Measurements from ENCODE around the gene KLHL17.
"Not testable (repeated sequence)": the region's sequence is repeated elsewhere in the genome, so short reads cannot be mapped to it uniquely, and the experiment has no call there.

Gene KLHL17

DNA sequence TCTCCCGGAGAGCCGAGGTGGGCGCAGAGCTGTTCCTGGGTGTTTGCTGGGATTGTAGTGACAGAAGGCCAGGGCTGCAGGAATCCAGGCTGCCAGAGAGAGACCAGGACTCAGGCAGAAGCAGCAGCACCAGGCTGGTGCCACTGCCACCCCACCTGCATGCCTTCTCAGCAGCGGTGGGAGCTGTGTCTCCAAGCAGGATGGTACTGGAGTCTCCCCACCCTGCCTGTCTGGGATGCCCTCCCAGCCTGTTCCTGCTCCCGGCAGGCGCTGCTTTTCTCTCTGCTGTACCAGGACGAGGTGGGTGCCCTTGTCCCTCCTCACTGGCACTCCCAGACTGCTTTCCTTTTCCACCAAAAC lies 44.0 kb downstream of the KLHL17 start:
- DNase-seq = no peak

DNA sequence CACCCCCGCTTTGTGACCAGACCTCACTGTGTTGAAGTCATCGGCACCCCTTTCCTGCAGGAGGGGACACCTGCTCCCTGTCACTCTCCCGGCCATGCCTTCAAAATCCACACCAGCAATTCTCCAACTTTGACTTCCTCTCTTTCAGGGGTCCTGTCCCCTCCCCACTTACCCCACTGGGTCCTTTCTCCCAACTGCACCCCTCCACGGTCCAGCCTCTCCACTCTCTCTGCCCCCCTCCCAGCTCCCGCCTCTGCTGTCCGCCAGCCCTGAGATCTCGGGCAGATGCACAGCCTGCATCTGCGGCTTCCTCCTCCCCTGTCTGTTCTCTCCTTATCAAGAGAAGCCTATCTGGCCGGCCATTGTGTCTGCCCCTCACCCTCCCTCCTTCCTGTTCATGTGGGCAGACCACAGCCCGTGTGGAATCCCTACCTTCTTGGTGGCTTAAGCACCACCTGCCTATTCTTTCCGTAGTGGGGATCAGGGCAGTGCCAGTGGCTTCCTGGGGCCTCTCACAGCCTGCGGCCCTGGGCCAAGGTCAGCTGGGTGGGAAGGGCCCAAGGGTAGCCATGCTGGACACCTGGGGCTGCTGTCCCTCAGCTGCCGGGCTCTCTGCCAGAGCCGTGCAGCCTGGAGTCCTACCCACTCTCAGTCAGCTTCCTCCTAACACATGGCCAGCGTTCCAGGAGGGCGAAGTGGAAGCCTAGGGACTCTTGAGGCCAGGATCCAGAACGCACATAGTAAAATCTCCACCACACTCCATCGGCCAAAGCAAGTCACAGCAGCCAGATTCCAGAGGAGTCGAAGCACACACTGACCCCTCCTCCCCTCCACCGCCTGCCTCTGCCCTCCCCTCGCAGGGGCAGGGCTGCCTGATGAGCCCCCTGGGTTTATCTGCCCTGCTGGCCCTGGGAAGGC lies 44.7 kb downstream of the KLHL17 start:
- DNase-seq = no peak

DNA sequence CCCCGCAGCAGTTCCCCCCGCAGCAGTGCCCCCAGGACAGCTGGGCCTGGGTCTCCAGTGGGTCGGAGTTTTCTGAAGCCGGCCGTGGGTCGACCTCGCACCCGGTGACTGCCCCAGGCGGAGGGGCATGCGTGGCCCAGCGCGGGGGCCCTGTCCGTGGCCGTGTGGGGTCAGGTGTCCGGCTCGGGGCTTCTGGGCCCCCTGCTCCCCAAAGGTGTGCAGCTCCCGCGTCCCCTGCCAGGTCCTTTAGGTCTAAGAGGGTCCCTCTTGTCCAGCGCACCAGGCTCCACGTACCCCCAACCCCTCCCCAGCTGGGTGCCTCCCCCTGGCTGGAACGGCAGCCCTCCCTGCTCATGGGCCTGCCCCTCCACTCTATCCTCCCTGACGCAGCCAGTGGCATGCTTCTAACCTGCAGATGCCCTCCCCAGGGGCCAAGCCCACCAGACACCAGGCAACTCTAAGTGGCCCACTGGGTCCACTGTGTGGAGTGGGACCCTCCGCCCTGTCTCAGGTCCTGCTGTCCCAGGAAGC lies 45.5 kb downstream of the KLHL17 start:
- DNase-seq = no peak

DNA sequence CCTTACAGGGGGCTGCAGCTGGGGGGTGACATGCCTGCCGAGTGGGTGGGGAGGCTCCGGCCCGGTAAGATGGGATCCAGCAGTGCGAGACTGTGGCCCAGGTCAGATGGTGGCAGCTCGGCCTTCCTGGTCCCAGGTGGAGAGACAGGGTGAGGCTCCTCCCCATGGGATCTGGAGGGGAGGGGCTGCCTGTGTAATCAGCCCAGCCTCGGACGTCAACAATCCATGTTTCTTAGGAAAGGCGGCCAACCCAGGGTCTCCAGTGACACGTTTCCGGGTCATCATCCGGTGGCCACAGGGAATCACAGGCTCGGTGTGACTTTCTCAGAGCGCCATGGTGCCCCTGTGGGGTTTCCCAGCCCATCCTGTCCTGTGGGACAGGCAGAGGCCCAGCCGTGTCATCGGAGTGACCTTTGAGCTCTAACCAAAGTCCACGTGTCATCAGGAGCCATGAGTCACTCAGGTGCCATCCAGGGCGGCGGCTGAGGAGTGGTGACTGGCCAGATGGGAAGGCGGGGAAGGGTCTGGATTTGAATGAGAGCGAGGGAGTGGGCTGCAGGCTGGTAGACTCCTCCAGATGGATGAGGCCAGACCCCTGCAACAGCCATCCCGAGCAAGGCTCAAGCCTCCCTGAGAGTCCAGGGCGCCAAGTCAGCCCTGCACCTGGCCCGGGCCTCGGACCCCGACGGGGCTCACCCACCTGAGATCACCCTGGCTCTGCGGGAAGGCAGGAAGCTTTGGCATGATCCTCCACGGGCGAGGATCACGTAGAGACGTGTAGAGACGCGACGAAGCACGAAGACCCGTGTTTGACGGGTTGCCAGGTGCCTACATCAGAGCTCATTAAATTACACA lies 46.1 kb downstream of the KLHL17 start:
- DNase-seq = no peak

DNA sequence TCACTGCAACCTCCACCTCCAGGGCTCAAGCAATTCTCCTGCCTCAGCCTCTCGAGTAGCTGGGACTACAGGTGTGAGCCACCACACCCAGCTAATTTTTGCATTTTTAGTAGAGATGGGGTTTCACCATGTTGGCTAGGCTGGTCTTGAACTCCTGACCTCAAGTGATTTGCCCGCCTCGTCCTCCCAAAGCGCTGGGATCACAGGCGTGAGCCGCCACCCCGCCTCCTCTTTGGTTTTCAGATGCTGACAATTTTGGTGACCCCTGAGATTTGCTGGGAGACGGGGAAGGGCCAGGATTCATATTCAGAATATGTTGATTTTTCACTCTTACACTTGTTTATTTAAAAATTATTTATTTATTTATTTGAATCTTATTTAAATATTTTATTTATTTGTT lies 49.7 kb downstream of the KLHL17 start:
- not testable (repeated sequence) for DNase-seq

DNA sequence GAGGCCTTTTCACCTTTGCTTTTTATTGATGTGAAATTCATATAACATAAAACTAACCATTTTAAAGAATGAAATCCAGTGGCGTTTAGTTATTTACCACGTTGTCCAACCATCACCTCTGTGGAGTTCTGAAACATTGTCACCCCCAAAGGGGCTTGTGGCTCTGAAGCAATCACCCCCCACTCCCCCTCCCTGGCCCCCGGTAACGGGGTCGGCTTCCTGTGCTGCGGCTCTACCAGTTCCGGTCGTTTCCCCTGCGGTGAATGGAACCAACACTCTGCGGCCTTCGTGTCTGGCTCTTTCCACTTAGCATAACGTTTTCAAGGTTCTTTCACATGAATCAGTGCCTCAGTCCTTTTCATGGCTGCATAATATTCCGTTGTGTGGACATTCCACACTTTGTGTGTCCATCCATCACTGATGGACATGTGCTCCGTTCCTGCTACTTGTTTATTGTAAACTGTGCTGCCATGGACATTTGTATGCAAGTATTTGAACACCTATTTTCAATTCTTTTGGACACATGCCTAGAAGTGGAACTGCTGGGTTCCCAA lies 51.1 kb downstream of the KLHL17 start:
- DNase-seq = no peak

DNA sequence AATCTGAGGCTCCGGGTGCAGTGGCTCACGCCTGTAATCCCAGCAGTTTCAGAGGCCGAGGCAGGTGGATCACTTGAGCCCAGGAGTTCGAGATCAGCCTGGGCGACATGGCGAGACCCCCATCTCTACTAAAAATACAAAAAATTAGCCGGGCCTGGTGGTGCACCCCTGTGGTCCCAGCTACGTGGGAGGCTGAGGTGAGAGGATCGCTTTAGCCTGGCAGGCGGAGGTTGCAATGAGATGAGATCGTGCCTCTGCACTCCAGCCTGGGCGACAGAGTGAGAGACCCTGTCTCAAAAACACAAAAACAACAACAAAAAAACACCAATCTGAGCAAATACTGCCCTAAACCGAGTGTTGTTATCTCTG lies 52.3 kb downstream of the KLHL17 start:
- not testable (repeated sequence) for DNase-seq

DNA sequence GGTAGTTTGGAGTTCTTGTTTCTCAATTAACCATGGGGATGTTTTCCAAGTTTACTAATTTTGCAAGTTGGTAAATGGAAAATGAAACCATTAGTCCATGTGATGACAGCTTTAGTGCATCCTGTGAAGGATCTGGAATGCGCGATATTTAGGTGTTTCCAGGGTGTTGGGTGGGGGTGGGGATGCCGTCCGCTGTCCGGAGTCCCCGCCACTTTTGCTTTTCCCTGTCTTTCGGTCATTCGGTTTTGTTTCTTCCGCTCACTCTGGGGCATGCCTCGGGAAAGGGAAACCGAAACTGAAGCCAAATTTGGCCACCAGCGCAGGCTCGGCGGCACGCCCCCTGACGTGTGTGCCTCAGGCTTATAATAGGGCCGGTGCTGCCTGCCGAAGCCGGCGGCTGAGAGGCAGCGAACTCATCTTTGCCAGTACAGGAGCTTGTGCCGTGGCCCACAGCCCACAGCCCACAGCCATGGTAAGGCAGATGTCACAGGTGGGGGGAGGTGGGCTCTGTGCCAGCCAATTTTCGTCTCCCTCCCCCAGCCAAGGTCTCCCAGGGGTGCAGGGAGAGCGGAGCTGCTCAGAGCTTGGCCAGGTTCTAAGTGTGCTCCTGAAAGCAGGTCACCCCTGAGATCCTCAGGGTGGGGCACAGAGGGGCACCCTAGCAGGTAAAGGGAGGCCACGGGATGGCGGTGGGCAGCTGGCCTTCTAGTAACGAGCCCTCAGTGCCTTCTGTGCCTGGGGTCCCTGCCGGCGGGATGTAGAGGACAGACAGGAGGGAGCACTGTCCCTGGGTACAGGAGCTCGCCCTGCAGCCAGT lies 52.9 kb downstream of the KLHL17 start, which contains the start of gene ISG15:
ISG15 (plus strand) TSS at position 393 of the 817 bp plus-strand sequence; CDS start at position 470, 77 bp downstream.
- DNase-seq = peak; percentile 7

DNA sequence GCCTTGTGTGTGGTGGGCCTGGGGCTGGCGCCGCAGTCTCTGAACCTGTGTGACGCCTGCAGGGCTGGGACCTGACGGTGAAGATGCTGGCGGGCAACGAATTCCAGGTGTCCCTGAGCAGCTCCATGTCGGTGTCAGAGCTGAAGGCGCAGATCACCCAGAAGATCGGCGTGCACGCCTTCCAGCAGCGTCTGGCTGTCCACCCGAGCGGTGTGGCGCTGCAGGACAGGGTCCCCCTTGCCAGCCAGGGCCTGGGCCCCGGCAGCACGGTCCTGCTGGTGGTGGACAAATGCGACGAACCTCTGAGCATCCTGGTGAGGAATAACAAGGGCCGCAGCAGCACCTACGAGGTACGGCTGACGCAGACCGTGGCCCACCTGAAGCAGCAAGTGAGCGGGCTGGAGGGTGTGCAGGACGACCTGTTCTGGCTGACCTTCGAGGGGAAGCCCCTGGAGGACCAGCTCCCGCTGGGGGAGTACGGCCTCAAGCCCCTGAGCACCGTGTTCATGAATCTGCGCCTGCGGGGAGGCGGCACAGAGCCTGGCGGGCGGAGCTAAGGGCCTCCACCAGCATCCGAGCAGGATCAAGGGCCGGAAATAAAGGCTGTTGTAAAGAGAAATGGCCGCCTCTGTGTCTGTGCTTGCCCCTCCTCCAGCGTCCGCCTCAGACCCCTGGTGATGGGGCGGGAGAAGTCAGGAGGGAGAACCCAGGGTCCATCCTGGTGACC lies 53.7 kb downstream of the KLHL17 start:
- no peak for DNase-seq

DNA sequence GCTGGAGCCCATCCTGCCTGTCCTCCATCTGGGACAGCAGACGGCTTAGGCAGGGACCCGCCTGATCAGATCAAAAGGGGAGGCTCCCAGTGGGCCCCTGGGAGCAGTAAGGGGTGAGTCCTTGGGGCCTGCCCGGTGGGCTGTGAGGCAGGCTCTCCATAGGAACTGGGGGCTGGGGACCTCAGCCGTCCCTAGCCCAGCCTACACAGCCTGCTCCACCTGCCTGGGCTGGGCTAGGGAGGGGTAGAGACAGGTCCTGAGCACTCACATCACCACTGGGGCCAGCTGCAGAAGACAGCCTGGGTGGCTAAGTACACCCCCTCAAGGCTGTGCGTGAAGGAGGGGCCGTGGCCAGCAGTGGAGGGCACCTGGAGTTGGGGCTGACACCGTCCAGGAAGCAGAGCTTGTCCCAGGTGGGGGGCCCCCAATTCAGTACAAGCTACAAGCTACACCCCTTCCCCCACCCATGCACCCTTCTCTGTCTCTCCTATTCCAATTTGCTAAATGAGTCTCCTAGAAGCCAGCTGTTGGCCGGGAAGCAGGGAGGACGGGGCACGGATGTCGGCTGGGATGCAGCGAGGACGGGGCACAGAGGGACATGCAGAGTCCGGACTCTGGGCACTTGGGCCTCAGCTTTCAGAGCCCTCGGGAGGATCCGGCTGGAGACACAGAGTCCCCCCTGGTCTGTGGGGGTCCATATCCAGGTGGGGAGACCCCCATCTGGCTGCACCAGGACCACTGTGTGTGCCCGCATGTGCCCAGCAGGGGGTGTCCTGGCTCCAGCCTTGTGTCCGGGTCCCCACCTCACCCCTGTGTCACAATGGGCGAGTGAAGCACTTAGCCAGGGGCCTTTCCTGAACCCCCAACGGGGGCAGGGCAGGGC lies 54.7 kb downstream of the KLHL17 start:
- no peak for DNase-seq

Measured in NCI-H1436 treated with DMSO at 0.1 percent for 48 hours (cell line).